ENCODE data around the gene ATG4B. TPM values are rescaled to one million over a fixed set of nuclear protein-coding genes. Genes with fewer than 3 reads are reported as not detected.

Gene ATG4B
- total and polyA plus RNA-seq, 9 of the 15 experiments (the other 6 are each of a cell fraction or from before 2014, with no cell fraction given): 5.9 to 58.8 (median 35.6) TPM

DNA sequence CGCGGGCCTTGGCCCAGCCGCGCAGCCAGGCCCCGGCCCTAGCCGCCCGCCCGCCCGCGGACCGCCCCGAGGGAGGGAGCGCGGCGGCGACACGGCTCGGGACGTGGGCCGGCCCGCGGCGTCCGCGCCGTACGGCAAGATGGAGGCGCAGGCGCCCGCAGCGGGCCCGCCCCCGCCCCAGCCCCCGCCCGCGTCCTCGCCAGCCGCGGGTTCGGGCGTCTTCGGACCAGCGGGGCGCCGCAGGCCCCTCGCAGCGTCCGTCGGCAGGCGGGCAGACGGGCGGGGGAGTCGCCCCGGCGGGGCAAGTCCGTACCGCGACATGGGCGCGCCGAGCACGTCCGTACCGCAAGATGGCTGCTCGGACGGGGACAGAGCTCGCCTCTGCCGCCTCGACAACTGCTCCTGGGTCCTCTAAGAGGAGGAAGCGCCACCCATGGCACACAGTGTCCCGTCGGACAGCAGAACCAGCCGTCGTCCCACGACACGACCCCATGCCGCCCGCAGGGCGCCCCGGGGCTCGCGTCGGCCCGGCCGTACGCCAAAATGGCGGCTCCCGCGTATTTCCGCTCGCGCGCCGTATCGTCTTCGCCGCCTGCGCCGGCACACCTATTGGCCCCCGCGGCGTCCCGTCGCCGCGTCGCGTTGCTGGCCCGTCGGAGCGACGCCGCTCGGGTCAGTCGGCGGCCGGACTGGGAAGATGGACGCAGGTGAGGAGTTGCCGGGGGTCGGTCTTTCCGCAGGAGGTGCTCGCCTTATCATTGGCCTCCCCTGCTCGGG is at the start of gene ATG4B, which contains the start of gene THAP4 (continued):
- TF ChIP-seq, protein P1, sequence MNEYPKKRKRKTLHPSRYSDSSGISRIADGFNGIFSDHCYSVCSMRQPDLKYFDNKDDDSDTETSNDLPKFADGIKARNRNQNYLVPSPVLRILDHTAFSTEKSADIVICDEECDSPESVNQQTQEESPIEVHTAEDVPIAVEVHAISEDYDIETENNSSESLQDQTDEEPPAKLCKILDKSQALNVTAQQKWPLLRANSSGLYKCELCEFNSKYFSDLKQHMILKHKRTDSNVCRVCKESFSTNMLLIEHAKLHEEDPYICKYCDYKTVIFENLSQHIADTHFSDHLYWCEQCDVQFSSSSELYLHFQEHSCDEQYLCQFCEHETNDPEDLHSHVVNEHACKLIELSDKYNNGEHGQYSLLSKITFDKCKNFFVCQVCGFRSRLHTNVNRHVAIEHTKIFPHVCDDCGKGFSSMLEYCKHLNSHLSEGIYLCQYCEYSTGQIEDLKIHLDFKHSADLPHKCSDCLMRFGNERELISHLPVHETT (CRISPR knock-in tag; conservative IDR thresholded peaks at IDR 0.05 in 1 of 2, IDR thresholded peaks at IDR 0.05 in 1 of 2): peak in 1 of 2 experiments; percentile 96; a peak in 2 of 4 replicates
- TF ChIP-seq RUNX1 (IDR thresholded peaks at IDR 0.05; ENCODE audit: low read depth) (no peak), PCBP1 (IDR thresholded peaks at IDR 0.05; ENCODE audit: low read depth, low read length, poor library complexity, severe bottlenecking) (peak; percentile 6), ZNF184 (CRISPR knock-in tag; IDR thresholded peaks at IDR 0.05) (no peak), MAFF (IDR thresholded peaks at IDR 0.05; ENCODE audit: low read length) (no peak), HDAC8 (tag; IDR thresholded peaks at IDR 0.05) (peak; percentile 40; the same call in 1 of the 2 replicates), ZNF699 (CRISPR knock-in tag; IDR thresholded peaks at IDR 0.05; ENCODE audit: insufficient replicate concordance) (no peak), SAFB (IDR thresholded peaks at IDR 0.05; ENCODE audit: borderline replicate concordance, low read depth, low read length) (no peak), XRCC3 (IDR thresholded peaks at IDR 0.05) (no peak), KAT8 (IDR thresholded peaks at IDR 0.05; ENCODE audit: low read depth) (no peak)
- TF ChIP-seq, protein P2, sequence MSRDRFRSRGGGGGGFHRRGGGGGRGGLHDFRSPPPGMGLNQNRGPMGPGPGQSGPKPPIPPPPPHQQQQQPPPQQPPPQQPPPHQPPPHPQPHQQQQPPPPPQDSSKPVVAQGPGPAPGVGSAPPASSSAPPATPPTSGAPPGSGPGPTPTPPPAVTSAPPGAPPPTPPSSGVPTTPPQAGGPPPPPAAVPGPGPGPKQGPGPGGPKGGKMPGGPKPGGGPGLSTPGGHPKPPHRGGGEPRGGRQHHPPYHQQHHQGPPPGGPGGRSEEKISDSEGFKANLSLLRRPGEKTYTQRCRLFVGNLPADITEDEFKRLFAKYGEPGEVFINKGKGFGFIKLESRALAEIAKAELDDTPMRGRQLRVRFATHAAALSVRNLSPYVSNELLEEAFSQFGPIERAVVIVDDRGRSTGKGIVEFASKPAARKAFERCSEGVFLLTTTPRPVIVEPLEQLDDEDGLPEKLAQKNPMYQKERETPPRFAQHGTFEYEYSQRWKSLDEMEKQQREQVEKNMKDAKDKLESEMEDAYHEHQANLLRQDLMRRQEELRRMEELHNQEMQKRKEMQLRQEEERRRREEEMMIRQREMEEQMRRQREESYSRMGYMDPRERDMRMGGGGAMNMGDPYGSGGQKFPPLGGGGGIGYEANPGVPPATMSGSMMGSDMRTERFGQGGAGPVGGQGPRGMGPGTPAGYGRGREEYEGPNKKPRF (IDR thresholded peaks at IDR 0.05; ENCODE audit: low read depth, low read length): no peak
- TF ChIP-seq, protein P3, sequence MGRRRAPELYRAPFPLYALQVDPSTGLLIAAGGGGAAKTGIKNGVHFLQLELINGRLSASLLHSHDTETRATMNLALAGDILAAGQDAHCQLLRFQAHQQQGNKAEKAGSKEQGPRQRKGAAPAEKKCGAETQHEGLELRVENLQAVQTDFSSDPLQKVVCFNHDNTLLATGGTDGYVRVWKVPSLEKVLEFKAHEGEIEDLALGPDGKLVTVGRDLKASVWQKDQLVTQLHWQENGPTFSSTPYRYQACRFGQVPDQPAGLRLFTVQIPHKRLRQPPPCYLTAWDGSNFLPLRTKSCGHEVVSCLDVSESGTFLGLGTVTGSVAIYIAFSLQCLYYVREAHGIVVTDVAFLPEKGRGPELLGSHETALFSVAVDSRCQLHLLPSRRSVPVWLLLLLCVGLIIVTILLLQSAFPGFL (CRISPR knock-in tag; IDR thresholded peaks at IDR 0.05): no peak
- TF ChIP-seq, protein P4, sequence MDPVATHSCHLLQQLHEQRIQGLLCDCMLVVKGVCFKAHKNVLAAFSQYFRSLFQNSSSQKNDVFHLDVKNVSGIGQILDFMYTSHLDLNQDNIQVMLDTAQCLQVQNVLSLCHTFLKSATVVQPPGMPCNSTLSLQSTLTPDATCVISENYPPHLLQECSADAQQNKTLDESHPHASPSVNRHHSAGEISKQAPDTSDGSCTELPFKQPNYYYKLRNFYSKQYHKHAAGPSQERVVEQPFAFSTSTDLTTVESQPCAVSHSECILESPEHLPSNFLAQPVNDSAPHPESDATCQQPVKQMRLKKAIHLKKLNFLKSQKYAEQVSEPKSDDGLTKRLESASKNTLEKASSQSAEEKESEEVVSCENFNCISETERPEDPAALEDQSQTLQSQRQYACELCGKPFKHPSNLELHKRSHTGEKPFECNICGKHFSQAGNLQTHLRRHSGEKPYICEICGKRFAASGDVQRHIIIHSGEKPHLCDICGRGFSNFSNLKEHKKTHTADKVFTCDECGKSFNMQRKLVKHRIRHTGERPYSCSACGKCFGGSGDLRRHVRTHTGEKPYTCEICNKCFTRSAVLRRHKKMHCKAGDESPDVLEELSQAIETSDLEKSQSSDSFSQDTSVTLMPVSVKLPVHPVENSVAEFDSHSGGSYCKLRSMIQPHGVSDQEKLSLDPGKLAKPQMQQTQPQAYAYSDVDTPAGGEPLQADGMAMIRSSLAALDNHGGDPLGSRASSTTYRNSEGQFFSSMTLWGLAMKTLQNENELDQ (CRISPR knock-in tag; IDR thresholded peaks at IDR 0.05; ENCODE audit: borderline replicate concordance): no peak
- TF ChIP-seq, protein P5, sequence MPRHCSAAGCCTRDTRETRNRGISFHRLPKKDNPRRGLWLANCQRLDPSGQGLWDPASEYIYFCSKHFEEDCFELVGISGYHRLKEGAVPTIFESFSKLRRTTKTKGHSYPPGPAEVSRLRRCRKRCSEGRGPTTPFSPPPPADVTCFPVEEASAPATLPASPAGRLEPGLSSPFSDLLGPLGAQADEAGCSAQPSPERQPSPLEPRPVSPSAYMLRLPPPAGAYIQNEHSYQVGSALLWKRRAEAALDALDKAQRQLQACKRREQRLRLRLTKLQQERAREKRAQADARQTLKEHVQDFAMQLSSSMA (CRISPR knock-in tag; IDR thresholded peaks at IDR 0.05): no peak
- TF ChIP-seq, protein P6, sequence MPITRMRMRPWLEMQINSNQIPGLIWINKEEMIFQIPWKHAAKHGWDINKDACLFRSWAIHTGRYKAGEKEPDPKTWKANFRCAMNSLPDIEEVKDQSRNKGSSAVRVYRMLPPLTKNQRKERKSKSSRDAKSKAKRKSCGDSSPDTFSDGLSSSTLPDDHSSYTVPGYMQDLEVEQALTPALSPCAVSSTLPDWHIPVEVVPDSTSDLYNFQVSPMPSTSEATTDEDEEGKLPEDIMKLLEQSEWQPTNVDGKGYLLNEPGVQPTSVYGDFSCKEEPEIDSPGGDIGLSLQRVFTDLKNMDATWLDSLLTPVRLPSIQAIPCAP (CRISPR knock-in tag; IDR thresholded peaks at IDR 0.05; ENCODE audit: borderline replicate concordance): no peak
